ENCODE data around the gene HMHB1.
"Not testable (repeated sequence)": the region's sequence is repeated elsewhere in the genome, so short reads cannot be mapped to it uniquely, and the experiment has no call there.

The HMHB1 gene

GRCh38 chr5:143801252-143801939 is 10.6 kb upstream of the HMHB1 start:
- no peak for DNase-seq (ENCODE audit: low read depth in 2 of 2)

GRCh38 chr5:143805861-143806260 is 6.1 kb upstream of the HMHB1 start:
- no peak for DNase-seq (ENCODE audit: low read depth in 2 of 2)

DNA sequence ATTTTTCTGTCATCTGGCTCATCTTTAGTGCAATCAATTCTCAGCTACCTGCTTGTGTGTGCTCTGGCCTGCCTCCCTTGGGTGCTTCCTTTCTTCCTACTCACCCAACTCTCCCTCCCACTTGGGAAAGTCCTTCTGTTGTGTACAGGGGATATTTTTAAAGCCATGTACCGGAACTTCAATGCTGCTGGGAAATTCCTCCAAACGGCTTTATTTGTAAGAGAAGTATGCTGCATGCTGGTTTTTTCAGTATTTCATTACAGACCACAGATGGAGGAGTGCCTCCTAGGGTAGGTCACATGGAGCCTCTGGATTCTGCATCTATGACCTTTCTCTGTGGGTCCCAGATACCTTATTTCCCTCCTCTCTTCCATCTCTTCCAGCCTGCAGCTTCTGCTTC is 5.4 kb upstream of the HMHB1 start:
- no peak for DNase-seq (ENCODE audit: low read depth in 2 of 2)

DNA sequence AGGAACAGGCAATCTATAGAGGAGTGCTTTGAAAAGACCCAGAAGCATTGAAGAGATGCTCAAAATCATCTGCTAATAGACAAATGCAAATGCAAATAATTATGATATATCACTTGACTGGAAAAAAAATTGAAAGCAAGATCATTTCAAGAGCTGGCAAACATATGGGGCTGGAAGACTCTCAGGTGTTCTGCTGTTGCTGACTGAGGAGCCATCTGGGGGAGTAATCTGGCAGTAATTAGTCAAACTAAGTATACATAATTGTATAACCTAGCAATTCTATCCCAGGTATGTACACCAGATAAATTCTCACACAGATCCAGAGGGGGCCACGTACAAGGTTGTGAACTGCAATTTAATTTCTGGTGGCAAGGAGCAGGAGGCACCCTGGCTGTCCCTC is 4.6 kb upstream of the HMHB1 start:
- no peak for DNase-seq (ENCODE audit: low read depth in 2 of 2)

DNA sequence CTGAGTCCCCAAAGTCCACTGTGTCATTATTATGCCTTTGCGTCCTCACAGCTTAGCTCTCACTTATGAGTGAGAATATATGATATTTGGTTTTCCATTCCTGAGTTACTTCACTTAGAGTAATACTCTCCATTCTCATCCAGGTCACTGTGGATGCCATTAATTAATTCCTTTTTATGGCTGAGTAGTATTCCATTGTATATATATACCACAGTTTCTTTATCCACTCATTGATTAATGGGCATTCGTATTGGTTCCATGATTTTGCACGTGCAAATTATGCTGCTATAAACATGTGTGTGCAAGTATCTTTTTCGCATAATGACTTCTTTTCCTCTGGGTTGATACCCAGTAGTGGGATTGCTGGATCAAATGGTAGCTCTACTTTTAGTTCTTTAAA is 4.4 kb downstream of the HMHB1 start:
- DNase-seq (ENCODE audit: low read depth in 2 of 2), result not testable (repeated sequence)

- DNase-seq (ENCODE audit: low read depth in 2 of 2), result no peak
Observed at GRCh38 chr5:143819716-143820115, 7.8 kb downstream of the HMHB1 start.

DNA sequence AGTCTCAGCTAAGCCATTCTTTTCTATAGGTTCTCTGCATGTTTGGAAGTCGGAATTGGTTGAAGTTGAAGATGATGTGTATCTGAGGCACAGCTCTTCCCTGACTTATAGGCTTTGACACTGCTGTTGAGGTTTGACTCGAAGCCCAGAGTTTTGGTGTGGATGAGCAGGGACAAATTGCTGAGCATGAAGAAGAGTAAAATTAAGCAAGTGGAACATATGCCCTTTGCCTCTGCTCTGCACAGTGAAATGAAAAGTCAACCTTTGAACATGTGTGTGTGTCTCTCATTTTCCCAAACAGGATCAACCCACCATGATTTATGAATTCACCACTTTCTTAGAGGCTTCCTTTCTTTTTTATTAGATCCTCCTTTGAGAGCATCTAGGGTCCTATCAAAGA is 8.5 kb downstream of the HMHB1 start:
- no peak for DNase-seq (ENCODE audit: low read depth in 2 of 2)

- DNase-seq (ENCODE audit: low read depth in 2 of 2), result peak; percentile 71 to 84
Observed at GRCh38 chr5:143824851-143825720, 13.1 kb downstream of the HMHB1 start.

DNA sequence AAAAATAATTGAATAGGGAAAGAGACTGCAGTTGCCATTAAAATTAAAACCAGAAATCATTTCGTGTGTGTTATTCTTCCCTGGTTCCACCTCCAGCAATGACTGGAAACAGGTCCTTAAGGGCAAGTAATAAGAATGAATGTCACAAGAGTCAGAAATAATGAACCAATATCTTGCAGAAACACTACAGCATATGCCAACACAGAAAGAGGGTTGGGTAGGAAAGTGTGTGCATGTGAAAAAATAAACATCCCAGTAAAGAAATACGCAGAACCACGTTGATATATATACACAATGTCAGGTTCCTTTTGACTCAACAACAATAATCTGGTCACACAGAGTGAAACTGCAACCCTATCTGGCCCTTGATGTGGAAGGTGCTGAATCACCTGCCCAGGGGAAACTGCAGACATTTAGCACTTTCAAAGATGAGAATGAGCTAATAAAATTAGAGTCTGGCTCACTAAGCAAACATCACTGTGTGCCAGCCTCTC is 15.0 kb downstream of the HMHB1 start:
- peak; percentile 4 to 5 for DNase-seq (ENCODE audit: low read depth in 2 of 2)

GRCh38 chr5:143828710-143829109 is 16.7 kb downstream of the HMHB1 start:
- DNase-seq (ENCODE audit: low read depth in 2 of 2), result no peak

DNA sequence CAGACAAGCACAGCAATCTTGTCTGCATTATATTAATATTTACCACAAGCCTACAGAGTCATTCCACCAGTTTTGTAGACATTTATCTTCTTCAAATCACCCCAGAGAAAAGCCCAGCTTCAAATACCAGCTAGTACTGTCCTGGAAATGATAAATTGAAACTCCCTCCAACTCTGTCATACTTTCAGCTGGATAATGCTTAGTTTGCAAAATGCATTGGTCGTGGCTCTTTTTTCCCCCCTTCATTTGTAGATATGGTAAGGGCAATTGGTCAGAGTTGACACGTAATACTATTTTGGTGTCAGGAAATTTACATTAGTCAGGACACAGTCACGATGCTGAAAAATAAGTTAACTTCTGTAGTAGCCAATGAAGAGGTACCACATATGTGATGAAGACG is 21.2 kb downstream of the HMHB1 start:
- DNase-seq (ENCODE audit: low read depth in 2 of 2), result no peak

GRCh38 chr5:143835251-143835650 is 23.3 kb downstream of the HMHB1 start:
- no peak for DNase-seq (ENCODE audit: low read depth in 2 of 2)

DNA sequence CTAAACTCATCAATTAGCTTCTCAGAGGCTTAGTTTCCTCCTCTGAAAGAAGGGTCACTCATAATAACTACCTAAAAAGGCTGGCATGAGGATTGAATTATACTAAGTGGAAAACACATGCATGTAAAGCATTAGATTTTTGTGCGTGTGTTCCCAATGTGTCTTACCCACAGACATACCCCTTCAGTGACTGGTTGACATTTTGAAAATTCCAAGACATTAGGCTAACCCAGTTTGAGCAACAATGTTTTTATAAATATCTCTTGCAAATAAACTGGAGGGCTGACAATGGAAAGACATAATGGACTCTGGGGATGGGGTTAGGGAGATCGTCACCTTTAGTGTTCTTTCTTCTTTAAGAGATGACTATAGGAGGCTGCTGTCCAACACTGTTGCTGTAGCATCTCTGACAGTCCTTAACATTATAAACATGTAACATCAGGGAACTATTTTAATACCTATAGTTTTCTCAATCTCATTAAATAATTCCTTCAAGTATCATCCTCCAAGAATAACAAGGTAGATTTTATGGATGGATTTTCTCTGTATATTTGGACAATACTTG is 24.3 kb downstream of the HMHB1 start:
- no peak for DNase-seq (ENCODE audit: low read depth in 2 of 2)

- DNase-seq (ENCODE audit: low read depth in 2 of 2), result no peak
Observed at GRCh38 chr5:143837306-143837848, 25.4 kb downstream of the HMHB1 start.

DNA sequence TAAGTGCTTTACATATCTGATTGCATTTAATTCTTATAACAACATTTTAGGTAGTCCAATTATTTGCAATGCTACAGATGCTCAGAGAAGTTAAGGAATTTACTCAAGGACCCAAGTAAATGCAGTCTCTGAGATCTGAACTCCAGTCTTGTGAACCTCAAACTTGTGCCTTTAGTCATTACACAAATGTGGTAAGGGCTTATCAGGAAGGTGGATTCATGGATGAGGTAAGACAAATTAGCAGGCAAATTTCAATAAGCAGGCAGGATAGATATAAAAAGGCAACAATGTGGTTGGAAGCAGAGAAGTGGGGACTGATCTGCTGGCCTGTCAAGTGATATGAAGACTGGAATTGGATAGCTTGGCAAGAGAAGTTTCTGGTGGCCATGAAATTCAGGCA is 29.5 kb downstream of the HMHB1 start:
- DNase-seq (ENCODE audit: low read depth in 2 of 2), result no peak

DNA sequence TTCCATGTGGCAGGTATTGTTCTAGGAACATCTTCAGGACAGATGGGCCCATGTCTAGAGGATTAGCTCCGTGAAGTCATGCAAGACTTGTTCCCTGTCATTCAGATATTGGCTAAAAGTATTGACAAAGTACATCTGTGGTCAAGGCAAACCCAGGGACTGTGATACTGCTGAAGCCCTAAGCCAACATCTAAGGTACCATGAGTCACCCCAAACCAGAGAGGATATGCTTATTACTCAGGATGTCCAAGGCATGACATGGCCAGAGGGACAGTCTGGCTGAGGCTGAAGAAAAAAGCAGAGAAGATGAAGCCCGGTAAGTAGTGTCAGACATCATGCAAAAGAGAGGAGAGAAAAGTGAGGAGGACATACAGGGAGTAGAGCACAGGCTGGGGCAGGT is 31.0 kb downstream of the HMHB1 start:
- no peak for DNase-seq (ENCODE audit: low read depth in 2 of 2)

GRCh38 chr5:143843461-143843860 is 31.5 kb downstream of the HMHB1 start:
- no peak for DNase-seq (ENCODE audit: low read depth in 2 of 2)

- no peak for DNase-seq (ENCODE audit: low read depth in 2 of 2)
Observed at GRCh38 chr5:143850050-143850683, 38.2 kb downstream of the HMHB1 start.

GRCh38 chr5:143851383-143851782 is 39.4 kb downstream of the HMHB1 start:
- DNase-seq (ENCODE audit: low read depth in 2 of 2), result no peak

DNA sequence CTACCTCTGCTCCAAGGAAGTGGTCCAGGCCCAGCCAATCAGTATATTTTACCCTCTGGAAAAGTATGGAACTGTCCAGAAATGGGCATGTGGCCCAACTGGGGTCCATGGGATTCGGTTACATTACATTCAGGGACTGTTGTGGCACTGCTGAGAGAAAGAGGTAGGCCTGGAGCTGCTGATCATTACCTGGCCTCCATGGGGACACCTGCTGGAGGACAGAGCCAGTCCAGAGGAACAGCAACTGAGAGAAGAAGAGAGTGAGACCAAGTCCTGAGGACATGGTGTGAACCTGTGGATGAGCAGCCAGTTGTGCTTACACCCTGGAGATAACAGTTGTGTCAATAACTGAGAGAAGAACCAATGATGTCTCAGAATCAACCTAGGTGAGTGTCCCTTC is 48.2 kb downstream of the HMHB1 start:
- DNase-seq (ENCODE audit: low read depth in 2 of 2), result no peak

GRCh38 chr5:143862271-143862670 is 50.3 kb downstream of the HMHB1 start:
- no peak for DNase-seq (ENCODE audit: low read depth in 2 of 2)

GRCh38 chr5:143865426-143866025 is 53.6 kb downstream of the HMHB1 start:
- DNase-seq (ENCODE audit: low read depth in 2 of 2), result no peak

Measured in stimulated activated CD4-positive, alpha-beta T cell treated with anti-CD3 and anti-CD28 coated beads, Interleukin-12 subunit alpha, Interleukin-12 subunit beta, amount 100 ng/mL, for 24 hours (primary cell).